Measurements from ENCODE around the gene GPD1L.

- TF ChIP-seq CTCF (conservative IDR thresholded peaks at IDR 0.05 in 1 of 2, IDR thresholded peaks at IDR 0.05 in 1 of 2; ENCODE audit: extremely low read depth in 1 of 2, insufficient read depth in 1 of 2, low read depth in 1 of 2, low read length in 2 of 2) (no peak), EZH2 (IDR thresholded peaks at IDR 0.05; ENCODE audit: borderline replicate concordance, low read length) (no peak)
These were observed 39.7 kb upstream of the GPD1L start for GRCh38 chr3:32066686-32067085.

All from mammary epithelial cell (primary cell).